ENCODE data around the gene SEC63. TPM values are rescaled to one million over a fixed set of nuclear protein-coding genes. Genes with fewer than 3 reads are reported as not detected.

SEC63 gene
- total RNA-seq, 4 donors from 2014 or later, result 28.1 to 42.6 (median 32.9) TPM

GRCh38 chr6:107989166-107990094, 31.4 kb upstream of the SEC63 start:
- Histone ChIP-seq H3K4me3 (no peak overlapping the region), H3K27me3 (no peaks in the 10 kb centered on the region), H3K9me3 (no peaks in the 10 kb centered on the region), H3K4me1 (no peaks in the 10 kb centered on the region), H3K36me3 (no peaks in the 10 kb centered on the region), H3K27ac (no peak overlapping the region)
- 50 to 61% methylated on average over 6 of the region's 6 CpGs for WGBS, 2 donors (ENCODE audit: low coverage in 1 of 2)
- no peak for TF ChIP-seq POLR2AphosphoS5 (IDR thresholded peaks at IDR 0.05)
- TF ChIP-seq EP300 (IDR thresholded peaks at IDR 0.05), result no peak
- TF ChIP-seq CTCF (IDR thresholded peaks at IDR 0.05), result no peak
- no peak for TF ChIP-seq POLR2A (IDR thresholded peaks at IDR 0.05)
- ATAC-seq, result no peak

- Histone ChIP-seq H3K9me3 (no peaks in the 10 kb centered on the region), H3K27me3 (no peaks in the 10 kb centered on the region), H3K4me3 (no peak overlapping the region), H3K36me3 (no peaks in the 10 kb centered on the region), H3K4me1 (no peaks in the 10 kb centered on the region), H3K27ac (no peak overlapping the region)
- 80 to 85% methylated on average over 3 of the region's 3 CpGs for WGBS, 2 donors (ENCODE audit: low coverage in 1 of 2)
- TF ChIP-seq POLR2AphosphoS5 (IDR thresholded peaks at IDR 0.05) (no peak), CTCF (IDR thresholded peaks at IDR 0.05) (no peak), POLR2A (IDR thresholded peaks at IDR 0.05) (no peak), EP300 (IDR thresholded peaks at IDR 0.05) (no peak)
- no peak for ATAC-seq
These were observed 30.6 kb upstream of the SEC63 start for GRCh38 chr6:107988570-107988969.

- H3K27ac ChIP-seq, result no peak overlapping the region
- no peaks in the 10 kb centered on the region for H3K4me1 ChIP-seq
- no peak overlapping the region for H3K4me3 ChIP-seq
- no peaks in the 10 kb centered on the region for H3K27me3 ChIP-seq
- no peak for TF ChIP-seq EP300 (IDR thresholded peaks at IDR 0.05)
- no peak for TF ChIP-seq POLR2A (IDR thresholded peaks at IDR 0.05)
- TF ChIP-seq POLR2AphosphoS5 (IDR thresholded peaks at IDR 0.05), result no peak
- no peak for TF ChIP-seq CTCF (IDR thresholded peaks at IDR 0.05)
- H3K36me3 ChIP-seq, result no peaks in the 10 kb centered on the region
- ATAC-seq, result no peak
- 87 to 100% methylated on average over 1 to 3 of the region's 3 CpGs for WGBS, 2 donors (ENCODE audit: low coverage in 1 of 2)
- no peaks in the 10 kb centered on the region for H3K9me3 ChIP-seq
These were observed 29.8 kb upstream of the SEC63 start for GRCh38 chr6:107987805-107988204.

GRCh38 chr6:107985701-107986100, 27.7 kb upstream of the SEC63 start:
- ATAC-seq, result no peak
- WGBS, 2 donors (ENCODE audit: low coverage in 1 of 2), result 80 to 82% methylated on average over 6 to 13 of the region's 14 CpGs
- TF ChIP-seq POLR2AphosphoS5 (IDR thresholded peaks at IDR 0.05), result no peak
- TF ChIP-seq CTCF (IDR thresholded peaks at IDR 0.05), result no peak
- TF ChIP-seq EP300 (IDR thresholded peaks at IDR 0.05), result no peak
- no peak for TF ChIP-seq POLR2A (IDR thresholded peaks at IDR 0.05)

GRCh38 chr6:107983811-107984210, 25.8 kb upstream of the SEC63 start:
- no peaks in the 10 kb centered on the region for H3K27me3 ChIP-seq
- TF ChIP-seq CTCF (IDR thresholded peaks at IDR 0.05) (no peak), EP300 (IDR thresholded peaks at IDR 0.05) (no peak), POLR2A (IDR thresholded peaks at IDR 0.05) (no peak), POLR2AphosphoS5 (IDR thresholded peaks at IDR 0.05) (no peak)
- ATAC-seq, result no peak
- H3K4me3 ChIP-seq, result no peak overlapping the region
- H3K27ac ChIP-seq, result no peak overlapping the region
- 86 to 89% methylated on average over 4 of the region's 4 CpGs for WGBS, 2 donors (ENCODE audit: low coverage in 1 of 2)
- no peaks in the 10 kb centered on the region for H3K9me3 ChIP-seq
- no peaks in the 10 kb centered on the region for H3K36me3 ChIP-seq
- no peaks in the 10 kb centered on the region for H3K4me1 ChIP-seq

More at GRCh38 chr6:107985701-107986100, 27.7 kb upstream of the SEC63 start:
- Histone ChIP-seq H3K27me3 (no peaks in the 10 kb centered on the region), H3K36me3 (no peaks in the 10 kb centered on the region), H3K4me3 (no peak overlapping the region), H3K9me3 (no peaks in the 10 kb centered on the region), H3K27ac (no peak overlapping the region), H3K4me1 (no peaks in the 10 kb centered on the region)
